K562 (cell line): ENCODE results near the gene OR11A1. TPM values are rescaled to one million over a fixed set of nuclear protein-coding genes. Genes with fewer than 3 reads are reported as not detected.
A peak's percentile ranks its signal among the peaks of the same experiment; 100 is the strongest.

Source experiments
- ARID1B ChIP-seq: fragments of 450-650 bp; IDR thresholded peaks from 2 replicates; pipeline ENCODE4 v1.6.1; 2016; ENCODE audit warnings: antibody characterized with exemption, mild to moderate bottlenecking, inconsistent platforms
- ARNT ChIP-seq, 2 experiments: fragments of 450-650 bp; IDR thresholded peaks; 2 replicates each; pipeline ENCODE4 v1.6.1; 2016; ENCODE audit warnings: mild to moderate bottlenecking in 1 of 2
- CBFA2T3 ChIP-seq: fragments of 450-650 bp; IDR thresholded peaks from 2 replicates; pipeline ENCODE4 v1.6.1; 2017
- CXXC5 ChIP-seq: fragments of 250-450 bp; sonication (Bioruptor Pico); IDR thresholded peaks from 2 replicates; pipeline ENCODE4 v1.8.0; 2022; ENCODE audit warnings: inconsistent platforms, mild to moderate bottlenecking, moderate library complexity
- JUN ChIP-seq, 2 experiments: sonication (generic) in 1 of 2; formaldehyde crosslinking in 1 of 2; IDR thresholded peaks; 2 replicates each; pipeline versions ENCODE4 v1.6.1 to v1.8.0; 2012 to 2022; ENCODE audit warnings: borderline replicate concordance in 2 of 2, mild to moderate bottlenecking in 2 of 2, improper control_type of control experiment in 1 of 2, low read depth in 1 of 2, low read length in 1 of 2, missing genetic modification reagents in 1 of 2
- JUND ChIP-seq, 2 experiments: IDR thresholded peaks; 2 replicates in 1 of 2; 3 replicates in 1 of 2; pipeline ENCODE4 v1.6.1; 2011; ENCODE audit warnings: borderline replicate concordance in 2 of 2, low read depth in 2 of 2, low read length in 2 of 2, improper control_type of control experiment in 1 of 2, missing biosample characterization in 1 of 2, missing genetic modification characterization in 1 of 2, missing genetic modification reagents in 1 of 2
- MAFG ChIP-seq: fragments of 450-650 bp; conservative IDR thresholded peaks from 2 replicates; pipeline ENCODE4 v1.6.1; 2016; ENCODE audit warnings: missing genetic modification characterization, missing compliant biosample characterization
- OTX1 ChIP-seq: fragments of 450-650 bp; formaldehyde crosslinking; IDR thresholded peaks from 2 replicates; pipeline ENCODE4 v1.4.0; 2022; ENCODE audit warnings: mild to moderate bottlenecking
- PHTF2 ChIP-seq: fragments of 250-450 bp; sonication (Bioruptor Pico); IDR thresholded peaks from 2 replicates; pipeline ENCODE4 v1.5.0; 2021; ENCODE audit warnings: mild to moderate bottlenecking
- RAD21 ChIP-seq, 2 experiments: fragments of 250-450 bp in 1 of 2; fragments of 450-650 bp in 1 of 2; sonication (Bioruptor Pico) in 1 of 2; formaldehyde crosslinking in 1 of 2; IDR thresholded peaks in 1 of 2; conservative IDR thresholded peaks in 1 of 2; 2 replicates each; pipeline versions ENCODE4 v1.4.0 to v1.8.0; 2020 to 2022; ENCODE audit warnings: mild to moderate bottlenecking in 2 of 2, moderate library complexity in 1 of 2
- RCOR1 ChIP-seq, 2 experiments: IDR thresholded peaks; 2 replicates each; pipeline ENCODE4 v1.6.1; 2012; ENCODE audit warnings: low read depth in 2 of 2, low read length in 2 of 2, borderline replicate concordance in 1 of 2, improper control_type of control experiment in 1 of 2
- SMAD3 ChIP-seq: fragments of 450-650 bp; formaldehyde crosslinking; conservative IDR thresholded peaks from 2 replicates; pipeline ENCODE4 v1.4.0; 2020; ENCODE audit warnings: mild to moderate bottlenecking
- SOX6 ChIP-seq: fragments of 450-650 bp; IDR thresholded peaks from 2 replicates; pipeline ENCODE4 v1.6.1; 2014; ENCODE audit warnings: mild to moderate bottlenecking
- YY1 ChIP-seq, 3 experiments: IDR thresholded peaks; 2 replicates each; pipeline ENCODE4 v1.6.1; 2011; ENCODE audit warnings: low read length in 2 of 3, mild to moderate bottlenecking in 2 of 3, moderate library complexity in 2 of 3, borderline replicate concordance in 1 of 3, control low read depth in 1 of 3, low read depth in 1 of 3; ENCODE audit not compliant: insufficient read depth in 3 of 3, insufficient replicate concordance in 2 of 3, control insufficient read depth in 1 of 3, insufficient read length in 1 of 3; ENCODE audit errors: extremely low read depth in 1 of 3
- ZNF551 ChIP-seq: fragments of 250-450 bp; sonication (Bioruptor Pico); IDR thresholded peaks from 2 replicates; pipeline ENCODE4 v1.5.0; 2021; ENCODE audit warnings: mild to moderate bottlenecking, moderate library complexity
- ZNF583 ChIP-seq: fragments of 250-450 bp; sonication (Bioruptor Pico); IDR thresholded peaks from 2 replicates; pipeline ENCODE4 v1.4.0; 2020
- ZNF584 ChIP-seq: fragments of 200-800 bp; sonication (Bioruptor generic); IDR thresholded peaks from 2 replicates; pipeline ENCODE4 v1.6.1; 2016; ENCODE audit warnings: low read depth, mild to moderate bottlenecking, missing genetic modification characterization, missing compliant biosample characterization
- polyA plus RNA-seq, 8 experiments: library from polyadenylated mRNA; depleted of rRNA in 4 of 8; stranded (reverse) in 5 of 8; unstranded in 3 of 8; fragments of >200 nt; fragmentation: Nextera tagmentation in 2 of 8; fragmentation: Illumina TruSeq in 1 of 8; extraction: Ambion mirVana in 2 of 8; extraction: Trizol in 1 of 8; gene quantifications; 2 replicates each; pipeline versions ENCODE4 v1.2.1 to v1.2.3, GENCODE V29; 2011 to 2014; ENCODE audit warnings: inconsistent platforms in 1 of 8, missing spikeins in 1 of 8
- total RNA-seq, 7 experiments: library from RNA; depleted of rRNA in 6 of 7; stranded (reverse); fragments of >200 nt in 6 of 7; fragmentation: Illumina TruSeq in 2 of 7; extraction: Trizol in 2 of 7; gene quantifications; 2 replicates each; pipeline versions ENCODE4 v1.2.1 to v1.2.3, GENCODE V29; 2011 to 2021; ENCODE audit warnings: low replicate concordance in 1 of 7
- TF ChIP-seq, protein P1 (sequence below): IDR thresholded peaks from 3 replicates; pipeline ENCODE4 v1.6.1; 2011; ENCODE audit warnings: borderline replicate concordance, mild to moderate bottlenecking; ENCODE audit not compliant: insufficient read length, insufficient read depth
- TF ChIP-seq, protein P2 (sequence below), 2 experiments: IDR thresholded peaks; 2 replicates each; pipeline ENCODE4 v1.6.1; 2012; ENCODE audit warnings: improper control_type of control experiment in 2 of 2, low read depth in 2 of 2, low read length in 2 of 2, borderline replicate concordance in 1 of 2
- TF ChIP-seq, protein P3 (sequence below): fragments of 450-650 bp; IDR thresholded peaks from 2 replicates; pipeline ENCODE4 v1.6.1; 2016; ENCODE audit warnings: low read depth, mild to moderate bottlenecking, moderate library complexity
- TF ChIP-seq, protein P4 (sequence below), 2 experiments: fragments of 450-650 bp in 1 of 2; sonication (generic) in 1 of 2; formaldehyde crosslinking in 1 of 2; IDR thresholded peaks in 1 of 2; conservative IDR thresholded peaks in 1 of 2; 2 replicates each; pipeline versions ENCODE4 v1.6.1 to v1.8.1; 2016 to 2023; ENCODE audit warnings: mild to moderate bottlenecking in 2 of 2, moderate library complexity in 2 of 2, inconsistent platforms in 1 of 2, missing genetic modification reagents in 1 of 2

The OR11A1 gene
- total and polyA plus RNA-seq, 9 of the 15 experiments (the other 6 are each of a cell fraction or from before 2014, with no cell fraction given) = not detected

DNA sequence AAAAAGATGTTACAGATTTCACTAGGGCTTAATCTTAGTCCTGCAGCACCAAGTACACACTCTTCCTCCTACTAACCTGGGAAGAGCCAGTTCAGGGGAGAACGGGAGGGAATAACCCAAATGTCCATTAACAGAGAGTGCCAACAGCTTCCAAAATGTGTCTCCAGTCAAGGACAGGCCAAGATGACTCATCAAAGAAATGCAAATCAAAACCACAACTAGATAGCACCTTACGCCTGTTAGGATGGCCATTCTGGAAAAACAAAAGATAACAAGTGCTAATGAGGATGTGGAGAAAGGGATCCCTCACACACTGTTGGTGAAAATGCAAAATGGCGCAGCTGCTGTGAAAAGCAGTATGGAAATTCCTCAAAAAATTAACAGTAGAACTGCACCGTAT lies 34.7 kb upstream of the OR11A1 start (continued):
- TF ChIP-seq ZNF583 (CRISPR knock-in tag) (0 out of 2 replicates have a peak, but pooled peaks have one; percentile 18), ZNF551 (CRISPR knock-in tag) (no peak), ZNF584 (CRISPR knock-in tag) (0 out of 2 replicates have a peak, but pooled peaks have one; percentile 30), SOX6 (peak; percentile 59; the same call in 1 of the 2 replicates), CBFA2T3 (peak; percentile 20; the same call in 1 of the 2 replicates), JUND (IDR thresholded peaks at IDR 0.05; ENCODE audit: borderline replicate concordance, low read depth, low read length) (peak; percentile 90), JUND (tag; IDR thresholded peaks at IDR 0.05; ENCODE audit: borderline replicate concordance, low read depth, low read length) (peak; percentile 90; the same call in 2 of the 3 replicates), RAD21 (CRISPR knock-in tag; conservative IDR thresholded peaks at IDR 0.05 in 1 of 2, IDR thresholded peaks at IDR 0.05 in 1 of 2) (0 out of 4 replicates have a peak, but pooled peaks of 1 of the 2 experiments have one; percentile 17), YY1 (IDR thresholded peaks at IDR 0.05; ENCODE audit: borderline replicate concordance in 1 of 3, control insufficient read depth in 1 of 3, extremely low read depth in 1 of 3, insufficient read depth in 3 of 3, insufficient read length in 1 of 3, insufficient replicate concordance in 2 of 3, low read depth in 1 of 3, low read length in 2 of 3) (no peak), JUN (IDR thresholded peaks at IDR 0.05; ENCODE audit: borderline replicate concordance, low read depth, low read length) (peak; percentile 62), JUN (CRISPR knock-in tag; IDR thresholded peaks at IDR 0.05; ENCODE audit: borderline replicate concordance) (no peak), CXXC5 (CRISPR knock-in tag) (peak; percentile 43; the same call in 1 of the 2 replicates), RCOR1 (IDR thresholded peaks at IDR 0.05; ENCODE audit: borderline replicate concordance in 1 of 2, low read depth in 2 of 2, low read length in 2 of 2) (peak in 1 of 2 experiments; percentile 60; a peak in 1 of 4 replicates), SMAD3 (CRISPR knock-in tag) (peak; percentile 77; the same call in 1 of the 2 replicates), PHTF2 (CRISPR knock-in tag) (no peak), MAFG (peak; percentile 67), ARNT (IDR thresholded peaks at IDR 0.05) (no peak), OTX1 (CRISPR knock-in tag) (peak; percentile 39; the same call in 1 of the 2 replicates), ARID1B (peak; percentile 56; the same call in 1 of the 2 replicates)
- TF ChIP-seq, protein P1, sequence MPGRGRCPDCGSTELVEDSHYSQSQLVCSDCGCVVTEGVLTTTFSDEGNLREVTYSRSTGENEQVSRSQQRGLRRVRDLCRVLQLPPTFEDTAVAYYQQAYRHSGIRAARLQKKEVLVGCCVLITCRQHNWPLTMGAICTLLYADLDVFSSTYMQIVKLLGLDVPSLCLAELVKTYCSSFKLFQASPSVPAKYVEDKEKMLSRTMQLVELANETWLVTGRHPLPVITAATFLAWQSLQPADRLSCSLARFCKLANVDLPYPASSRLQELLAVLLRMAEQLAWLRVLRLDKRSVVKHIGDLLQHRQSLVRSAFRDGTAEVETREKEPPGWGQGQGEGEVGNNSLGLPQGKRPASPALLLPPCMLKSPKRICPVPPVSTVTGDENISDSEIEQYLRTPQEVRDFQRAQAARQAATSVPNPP = no peak
- TF ChIP-seq, protein P2, sequence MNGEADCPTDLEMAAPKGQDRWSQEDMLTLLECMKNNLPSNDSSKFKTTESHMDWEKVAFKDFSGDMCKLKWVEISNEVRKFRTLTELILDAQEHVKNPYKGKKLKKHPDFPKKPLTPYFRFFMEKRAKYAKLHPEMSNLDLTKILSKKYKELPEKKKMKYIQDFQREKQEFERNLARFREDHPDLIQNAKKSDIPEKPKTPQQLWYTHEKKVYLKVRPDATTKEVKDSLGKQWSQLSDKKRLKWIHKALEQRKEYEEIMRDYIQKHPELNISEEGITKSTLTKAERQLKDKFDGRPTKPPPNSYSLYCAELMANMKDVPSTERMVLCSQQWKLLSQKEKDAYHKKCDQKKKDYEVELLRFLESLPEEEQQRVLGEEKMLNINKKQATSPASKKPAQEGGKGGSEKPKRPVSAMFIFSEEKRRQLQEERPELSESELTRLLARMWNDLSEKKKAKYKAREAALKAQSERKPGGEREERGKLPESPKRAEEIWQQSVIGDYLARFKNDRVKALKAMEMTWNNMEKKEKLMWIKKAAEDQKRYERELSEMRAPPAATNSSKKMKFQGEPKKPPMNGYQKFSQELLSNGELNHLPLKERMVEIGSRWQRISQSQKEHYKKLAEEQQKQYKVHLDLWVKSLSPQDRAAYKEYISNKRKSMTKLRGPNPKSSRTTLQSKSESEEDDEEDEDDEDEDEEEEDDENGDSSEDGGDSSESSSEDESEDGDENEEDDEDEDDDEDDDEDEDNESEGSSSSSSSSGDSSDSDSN (IDR thresholded peaks at IDR 0.05; ENCODE audit: borderline replicate concordance in 1 of 2, low read depth in 2 of 2, low read length in 2 of 2) = no peak
- TF ChIP-seq, protein P3, sequence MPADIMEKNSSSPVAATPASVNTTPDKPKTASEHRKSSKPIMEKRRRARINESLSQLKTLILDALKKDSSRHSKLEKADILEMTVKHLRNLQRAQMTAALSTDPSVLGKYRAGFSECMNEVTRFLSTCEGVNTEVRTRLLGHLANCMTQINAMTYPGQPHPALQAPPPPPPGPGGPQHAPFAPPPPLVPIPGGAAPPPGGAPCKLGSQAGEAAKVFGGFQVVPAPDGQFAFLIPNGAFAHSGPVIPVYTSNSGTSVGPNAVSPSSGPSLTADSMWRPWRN = 0 out of 2 replicates have a peak, but pooled peaks have one; percentile 36
- TF ChIP-seq, protein P4, sequence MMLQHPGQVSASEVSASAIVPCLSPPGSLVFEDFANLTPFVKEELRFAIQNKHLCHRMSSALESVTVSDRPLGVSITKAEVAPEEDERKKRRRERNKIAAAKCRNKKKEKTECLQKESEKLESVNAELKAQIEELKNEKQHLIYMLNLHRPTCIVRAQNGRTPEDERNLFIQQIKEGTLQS (IDR thresholded peaks at IDR 0.05) = peak; percentile 76
- TF ChIP-seq, protein P4 (CRISPR knock-in tag; conservative IDR thresholded peaks at IDR 0.05) = no peak
